HFFc6 (cell line): ENCODE results near the gene ASAP2. TPM values are rescaled to one million over a fixed set of nuclear protein-coding genes. Genes with fewer than 3 reads are reported as not detected.

Experiments
- DNase-seq: peaks from one replicate; pipeline ENCODE4 v3.0.0-alpha.2; 2018
- H3K27ac Mint-ChIP-seq: 2 replicates; pipeline ENCODE4 v1.8.0; 2020; ENCODE audit warnings: mild to moderate bottlenecking, mixed read lengths
- H3K27me3 Mint-ChIP-seq: 2 replicates; pipeline ENCODE4 v1.8.0; 2021; ENCODE audit warnings: mild to moderate bottlenecking, moderate library complexity, mixed read lengths; ENCODE audit not compliant: insufficient read depth
- H3K36me3 Mint-ChIP-seq: 2 replicates; pipeline ENCODE4 v1.8.0; 2021; ENCODE audit warnings: low read depth, mixed read lengths
- H3K4me1 Mint-ChIP-seq: 2 replicates; pipeline ENCODE4 v1.8.0; 2020; ENCODE audit warnings: low read depth, mixed read lengths
- H3K4me3 Mint-ChIP-seq: 2 replicates; pipeline ENCODE4 v1.8.0; 2020; ENCODE audit warnings: mild to moderate bottlenecking, moderate library complexity, mixed read lengths
- H3K9me3 Mint-ChIP-seq: 2 replicates; pipeline ENCODE4 v1.8.0; 2020; ENCODE audit warnings: mild to moderate bottlenecking, mixed read lengths
- total RNA-seq, 6 experiments: library from RNA; stranded (reverse); fragmentation: NEBNext Ultra II Directional; extraction: Animal tissue kit (Norgen Biotek cat#: 25700); gene quantifications; 2 replicates in 1 of 6; 3 replicates in 5 of 6; pipeline ENCODE4 v1.2.3, GENCODE V29; 2021
- TF ChIP-seq, protein P1 (sequence below): fragments of 200-600 bp; sonication (generic); IDR thresholded peaks from 2 replicates; pipeline ENCODE4 v1.5.0; 2021; ENCODE audit warnings: antibody characterized with exemption, mild to moderate bottlenecking

ASAP2 gene
- total RNA-seq, 6 experiments from 2014 or later = 31.2 to 37.4 (median 34.3) TPM

DNA sequence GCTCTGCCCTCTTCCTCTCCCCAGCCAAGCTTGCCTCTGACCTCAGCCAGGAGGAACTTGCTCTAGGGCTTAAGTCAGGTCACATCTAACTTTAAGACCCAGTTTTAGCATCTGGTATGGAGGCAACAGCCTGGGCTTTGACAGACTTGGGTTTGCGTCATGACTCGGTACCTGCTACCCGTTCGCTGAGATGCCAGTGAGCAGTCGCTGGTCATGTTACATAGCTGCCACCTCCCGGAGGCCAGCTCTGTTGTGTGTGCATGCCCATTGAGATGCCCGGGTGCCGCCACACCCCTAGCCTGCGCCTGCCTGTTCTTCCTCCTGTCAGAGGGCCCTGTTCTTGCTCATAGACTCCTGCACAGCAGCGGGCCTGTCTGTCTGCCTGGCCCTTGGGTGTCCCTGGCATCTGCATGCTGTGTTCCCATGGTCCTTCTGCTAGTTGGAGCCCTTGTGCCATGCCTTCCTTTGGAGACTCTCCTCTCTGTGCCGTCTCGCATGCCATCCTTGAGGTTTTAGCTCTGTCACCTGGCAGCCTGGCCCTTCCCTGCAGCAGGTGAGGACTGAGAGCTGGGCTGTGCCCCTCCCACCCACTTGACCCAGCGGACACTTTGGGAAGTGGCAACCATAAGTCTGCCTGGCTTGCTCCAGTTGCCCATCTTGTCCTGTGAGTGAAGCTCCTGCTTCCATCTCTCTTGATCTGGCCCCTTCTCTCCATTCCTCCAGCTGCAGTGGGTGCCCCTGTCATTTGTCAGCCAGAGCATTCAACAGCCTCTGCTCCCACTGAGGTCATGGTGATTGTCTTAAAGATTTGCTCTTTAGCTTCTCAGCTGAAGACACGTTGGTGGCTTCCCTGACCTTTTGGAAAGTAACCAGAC, 24.9 kb downstream of the ASAP2 start:
- peak overlapping the region; percentile 54; the same call in 1 of the 2 replicates for H3K4me3 Mint-ChIP-seq

DNA sequence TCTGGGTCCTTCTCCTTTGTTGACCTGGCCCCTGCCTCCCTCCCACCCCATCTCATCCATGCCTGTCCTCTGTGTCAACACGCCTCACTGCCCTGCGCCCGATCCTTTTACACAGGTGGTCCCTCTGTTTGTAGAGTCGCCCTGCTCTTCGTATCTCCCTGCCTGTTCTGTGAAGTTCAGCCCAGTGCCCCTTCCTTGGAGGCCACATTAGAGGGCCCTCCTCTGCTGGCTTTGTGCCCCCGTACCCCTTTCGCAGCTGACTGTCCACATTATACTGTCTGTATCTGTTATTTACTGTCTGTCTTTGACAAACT, 25.5 kb downstream of the ASAP2 start:
- H3K4me3 Mint-ChIP-seq = peak overlapping the region; percentile 54
- DNase-seq = no peak
- H3K9me3 Mint-ChIP-seq = no peaks in the 10 kb centered on the region
- peaks cover 2% of the 10 kb centered on the region for H3K27me3 Mint-ChIP-seq
- TF ChIP-seq, protein P1, sequence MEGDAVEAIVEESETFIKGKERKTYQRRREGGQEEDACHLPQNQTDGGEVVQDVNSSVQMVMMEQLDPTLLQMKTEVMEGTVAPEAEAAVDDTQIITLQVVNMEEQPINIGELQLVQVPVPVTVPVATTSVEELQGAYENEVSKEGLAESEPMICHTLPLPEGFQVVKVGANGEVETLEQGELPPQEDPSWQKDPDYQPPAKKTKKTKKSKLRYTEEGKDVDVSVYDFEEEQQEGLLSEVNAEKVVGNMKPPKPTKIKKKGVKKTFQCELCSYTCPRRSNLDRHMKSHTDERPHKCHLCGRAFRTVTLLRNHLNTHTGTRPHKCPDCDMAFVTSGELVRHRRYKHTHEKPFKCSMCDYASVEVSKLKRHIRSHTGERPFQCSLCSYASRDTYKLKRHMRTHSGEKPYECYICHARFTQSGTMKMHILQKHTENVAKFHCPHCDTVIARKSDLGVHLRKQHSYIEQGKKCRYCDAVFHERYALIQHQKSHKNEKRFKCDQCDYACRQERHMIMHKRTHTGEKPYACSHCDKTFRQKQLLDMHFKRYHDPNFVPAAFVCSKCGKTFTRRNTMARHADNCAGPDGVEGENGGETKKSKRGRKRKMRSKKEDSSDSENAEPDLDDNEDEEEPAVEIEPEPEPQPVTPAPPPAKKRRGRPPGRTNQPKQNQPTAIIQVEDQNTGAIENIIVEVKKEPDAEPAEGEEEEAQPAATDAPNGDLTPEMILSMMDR = no peak
- H3K36me3 Mint-ChIP-seq = peaks cover 5% of the 10 kb centered on the region; the same call in 1 of the 2 replicates
- H3K27ac Mint-ChIP-seq = peak overlapping the region; percentile 73
- H3K4me1 Mint-ChIP-seq = peaks cover 100% of the 10 kb centered on the region

More for the DNA sequence above, 24.9 kb downstream of the ASAP2 start:
- H3K36me3 Mint-ChIP-seq = peaks cover 5% of the 10 kb centered on the region; the same call in 1 of the 2 replicates
- H3K27me3 Mint-ChIP-seq = peaks cover 2% of the 10 kb centered on the region
- H3K9me3 Mint-ChIP-seq = no peaks in the 10 kb centered on the region
- TF ChIP-seq, protein P1 = no peak
- no peak for DNase-seq
- H3K4me1 Mint-ChIP-seq = peaks cover 100% of the 10 kb centered on the region
- H3K27ac Mint-ChIP-seq = peak overlapping the region; percentile 73

DNA sequence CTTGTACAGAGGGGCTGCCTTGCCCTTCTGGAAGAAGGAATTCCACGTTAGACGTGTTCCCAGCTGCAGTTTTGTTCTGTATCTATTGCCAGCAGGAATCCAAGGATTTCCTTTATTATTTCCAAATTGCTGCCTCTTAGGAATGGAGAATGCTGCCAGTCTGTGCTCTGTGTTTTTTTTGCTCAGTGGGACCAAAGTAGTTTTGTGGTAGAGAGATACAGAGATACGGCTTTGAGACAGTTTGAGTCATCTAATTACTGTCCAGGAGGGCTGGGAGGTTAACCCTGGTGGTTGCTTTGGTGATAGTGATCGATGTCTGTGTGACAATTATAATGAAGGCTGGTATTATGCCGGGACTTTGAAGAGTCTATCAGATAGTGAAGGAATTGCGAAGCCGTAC, 26.3 kb downstream of the ASAP2 start:
- Mint-ChIP-seq H3K27ac (peak overlapping the region; percentile 73), H3K4me1 (peaks cover 100% of the 10 kb centered on the region)
- DNase-seq = peak; percentile 63

DNA sequence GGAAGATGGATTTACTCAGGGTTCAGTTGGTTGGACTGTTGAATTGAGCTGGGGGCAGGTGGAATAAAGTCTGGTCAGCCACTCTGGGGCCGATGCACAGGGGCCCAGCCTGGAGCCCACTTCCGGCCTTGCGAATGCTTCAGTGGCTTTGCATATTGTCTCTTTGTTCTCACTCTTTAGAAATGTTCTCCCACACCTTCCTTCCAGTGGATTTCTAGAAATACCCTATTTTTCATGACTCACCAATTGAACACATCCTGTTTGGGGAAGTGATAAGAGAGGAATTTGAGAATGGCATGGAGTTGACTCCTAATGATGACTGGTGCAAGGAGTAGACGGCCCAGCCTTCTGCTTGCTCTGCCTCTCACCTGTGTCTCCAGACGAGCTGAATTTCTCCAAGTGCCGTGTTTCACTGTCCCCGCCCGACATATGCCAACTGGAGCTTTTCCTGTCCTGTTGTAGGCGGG, 28.1 kb downstream of the ASAP2 start:
- H3K27me3 Mint-ChIP-seq = peaks cover 2% of the 10 kb centered on the region
- DNase-seq = peak; percentile 87
- no peaks in the 10 kb centered on the region for H3K9me3 Mint-ChIP-seq
- H3K36me3 Mint-ChIP-seq = peaks cover 10% of the 10 kb centered on the region; the same call in 1 of the 2 replicates
- peak overlapping the region; percentile 99 for H3K27ac Mint-ChIP-seq
- peak overlapping the region; percentile 88 for H3K4me3 Mint-ChIP-seq
- TF ChIP-seq, protein P1 = no peak
- peaks cover 100% of the 10 kb centered on the region for H3K4me1 Mint-ChIP-seq

More for the DNA sequence above, 26.3 kb downstream of the ASAP2 start:
- TF ChIP-seq, protein P1 = peak; percentile 41
- Mint-ChIP-seq H3K9me3 (no peaks in the 10 kb centered on the region), H3K4me3 (peak overlapping the region; percentile 54), H3K36me3 (peaks cover 5% of the 10 kb centered on the region; the same call in 1 of the 2 replicates), H3K27me3 (peaks cover 2% of the 10 kb centered on the region)

DNA sequence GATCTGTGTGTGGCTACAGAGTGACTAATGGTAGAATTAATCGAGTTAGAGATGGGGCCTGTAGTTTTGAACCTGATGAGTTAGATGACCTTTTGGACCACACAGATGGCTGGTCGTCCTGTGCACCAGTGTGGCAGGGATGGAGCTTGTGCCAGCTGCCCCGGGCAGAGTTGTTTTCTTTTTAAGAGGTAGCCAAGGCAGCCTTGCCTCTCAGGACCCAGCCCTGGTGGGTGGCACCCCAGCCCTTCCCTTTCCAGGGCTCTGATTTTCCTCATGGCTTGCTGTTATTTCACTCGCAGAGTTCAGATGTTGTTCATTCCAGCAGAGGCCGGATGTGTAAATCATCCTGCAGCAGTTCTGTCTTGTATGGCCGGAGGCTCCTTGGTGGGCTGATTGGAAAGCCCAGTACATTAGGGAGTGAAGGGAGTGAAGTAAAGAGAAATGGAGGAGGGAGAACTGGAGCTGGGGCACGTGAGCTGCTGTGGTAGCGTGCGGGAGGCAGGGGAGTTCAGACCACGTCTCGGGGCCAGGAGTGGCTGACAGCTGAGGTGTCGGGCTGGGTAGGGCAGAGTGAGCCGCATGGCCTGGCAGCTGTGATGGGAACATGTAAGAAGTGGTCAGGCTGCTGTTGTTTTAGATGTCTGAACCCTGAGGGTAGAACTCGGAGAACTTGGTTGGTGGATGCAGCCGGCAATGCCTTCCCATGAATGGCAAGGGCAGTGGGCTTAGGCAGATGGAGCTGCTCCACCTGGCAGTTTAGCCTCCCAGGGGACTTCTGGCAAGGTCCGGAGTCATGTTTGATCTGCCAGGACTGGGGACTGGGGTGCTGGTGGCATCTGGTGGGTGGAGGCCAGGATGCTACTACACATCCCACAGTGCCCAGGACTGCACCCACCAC, 28.8 kb downstream of the ASAP2 start:
- Mint-ChIP-seq H3K9me3 (no peaks in the 10 kb centered on the region), H3K27me3 (peaks cover 2% of the 10 kb centered on the region), H3K27ac (peak overlapping the region; percentile 99), H3K4me1 (peaks cover 94% of the 10 kb centered on the region), H3K36me3 (peaks cover 13% of the 10 kb centered on the region; the same call in 1 of the 2 replicates), H3K4me3 (peak overlapping the region; percentile 88)
- TF ChIP-seq, protein P1 = no peak
- peak; percentile 81 for DNase-seq
